HG03457 (cell line): ENCODE results near the gene ELANE.

ENCODE experiments used
- ATAC-seq: cut with Tn5 transposase; IDR thresholded peaks from one replicate; pipeline ENCODE4 v1.9.1; 2021; ENCODE audit warnings: moderate number of reproducible peaks; ENCODE audit not compliant: unreplicated experiment

ELANE gene

DNA sequence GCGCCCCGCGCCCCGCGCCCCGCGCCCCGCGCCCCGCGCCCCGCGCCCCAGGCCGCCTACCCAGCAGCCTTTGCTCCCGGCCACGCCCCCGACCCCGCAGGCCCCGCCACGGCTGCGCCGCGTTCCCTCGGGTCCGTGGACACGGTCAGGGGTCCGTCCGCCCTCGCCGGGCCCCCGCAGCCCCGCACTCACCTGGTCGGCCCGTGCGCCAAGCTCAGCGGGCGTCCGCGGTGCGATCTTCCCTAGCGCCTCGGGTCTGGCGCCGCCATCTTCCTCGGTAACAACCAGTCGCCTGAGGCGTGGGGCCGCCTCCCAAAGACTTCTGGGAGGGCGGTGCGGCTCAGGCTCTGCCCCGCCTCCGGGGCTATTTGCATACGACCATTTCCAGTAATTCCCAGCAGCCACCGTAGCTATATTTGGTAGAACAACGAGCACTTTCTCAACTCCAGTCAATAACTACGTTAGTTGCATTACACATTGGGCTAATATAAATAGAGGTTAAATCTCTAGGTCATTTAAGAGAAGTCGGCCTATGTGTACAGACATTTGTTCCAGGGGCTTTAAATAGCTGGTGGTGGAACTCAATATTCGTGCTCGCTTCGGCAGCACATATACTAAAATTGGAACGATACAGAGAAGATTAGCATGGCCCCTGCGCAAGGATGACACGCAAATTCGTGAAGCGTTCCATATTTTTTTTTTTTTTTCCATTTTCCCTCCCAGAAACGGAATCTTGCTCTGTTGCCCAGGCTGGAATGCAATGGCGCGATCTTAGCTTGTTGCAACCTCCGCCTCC, 41.0 kb downstream of the ELANE start, which contains the start of the genes MED16 and RNU6-9:
MED16 (minus strand) TSS at position 294 of the 796 bp plus-strand sequence. CDS start 2,056 bp downstream, outside the sequence.
RNU6-9 (plus strand) TSS at position 591 of the 796 bp plus-strand sequence.
- ATAC-seq = peak; percentile 46

DNA sequence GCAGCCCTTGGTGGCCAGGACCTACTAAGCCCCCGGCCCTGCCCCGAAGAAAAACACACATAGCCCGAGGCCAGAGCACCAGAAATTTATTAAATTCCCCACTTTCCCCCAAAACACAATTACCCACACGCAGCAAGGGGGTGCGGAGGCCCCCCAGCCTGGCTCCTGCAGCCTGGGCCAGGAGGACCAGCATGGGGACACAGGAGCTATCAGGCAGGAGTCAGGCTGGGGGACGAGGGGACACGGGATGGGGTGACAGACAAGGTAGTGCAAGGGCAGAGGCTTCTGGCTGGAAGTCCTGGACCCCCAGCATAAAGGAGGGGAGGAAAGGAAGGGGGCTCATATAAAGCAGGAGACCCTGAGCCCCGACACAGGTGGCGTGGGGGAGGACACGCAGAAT, 44.3 kb downstream of the ELANE start:
- ATAC-seq = no peak

DNA sequence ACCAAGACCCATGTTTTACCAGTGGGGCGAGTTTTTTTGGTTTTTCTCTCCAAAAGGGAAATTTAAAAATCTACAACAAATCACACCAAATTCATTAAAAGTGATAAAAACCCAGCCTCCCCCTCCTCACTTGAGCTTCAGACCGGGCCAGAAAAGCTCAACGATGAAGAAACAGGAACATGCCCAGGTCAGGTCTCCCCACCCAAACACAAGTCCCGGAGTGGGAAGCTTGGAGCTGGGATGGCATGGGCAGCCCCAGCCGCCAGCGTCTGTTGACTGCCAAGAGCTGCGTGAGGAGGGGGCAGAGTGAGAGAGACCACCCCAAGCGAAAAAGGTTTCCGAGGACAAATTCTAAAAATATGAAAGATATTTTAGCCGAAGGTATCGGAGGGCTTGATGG, 44.9 kb downstream of the ELANE start:
- no peak for ATAC-seq

DNA sequence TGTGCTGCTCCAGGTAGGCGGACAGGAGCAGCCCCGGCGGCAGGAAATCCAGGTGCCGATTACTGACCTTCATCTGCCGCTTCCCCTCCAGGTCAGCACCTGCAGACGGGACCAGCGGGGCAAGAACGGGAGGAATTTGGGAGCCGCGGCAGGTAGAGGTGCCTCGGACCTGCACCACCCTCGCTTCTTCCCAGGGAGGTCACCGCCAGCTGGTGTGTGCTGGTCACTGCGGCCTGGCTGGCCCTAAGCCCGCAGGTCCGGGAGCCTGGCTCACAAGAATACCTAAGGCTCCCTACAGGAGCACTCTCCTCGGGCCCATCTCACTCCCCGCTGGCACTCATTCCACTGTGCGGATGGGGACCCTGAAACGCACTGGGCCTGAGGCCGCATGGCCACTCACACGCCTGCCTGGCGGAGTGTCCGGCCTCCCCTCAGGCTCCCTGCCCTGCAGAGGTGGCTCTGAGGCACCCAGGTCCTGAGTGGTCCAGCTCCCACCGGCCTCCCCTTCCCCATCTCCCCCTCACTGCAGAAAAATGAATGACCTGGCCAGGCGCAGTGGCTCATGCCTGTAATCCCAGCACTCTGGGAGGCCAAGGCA, 45.4 kb downstream of the ELANE start:
- no peak for ATAC-seq

DNA sequence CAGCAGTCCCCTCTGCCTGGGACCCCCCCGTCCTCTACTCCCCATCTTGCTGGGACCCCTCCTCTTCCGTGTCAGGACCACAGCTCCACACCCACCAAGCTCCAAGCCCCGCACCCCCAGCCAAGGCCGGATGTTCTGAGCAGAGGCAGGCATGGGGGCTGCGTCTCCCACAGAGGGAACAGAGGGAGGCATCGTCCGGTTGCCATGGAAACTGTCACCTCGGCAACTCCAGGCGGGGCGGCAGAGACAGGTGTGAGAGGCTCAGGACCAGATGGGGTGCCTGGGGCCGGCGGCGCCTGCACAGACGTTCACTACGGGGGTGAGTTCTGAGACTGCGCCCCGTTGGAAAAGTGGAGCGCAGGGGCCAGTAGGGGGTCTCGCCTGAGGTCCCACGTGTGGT, 46.6 kb downstream of the ELANE start:
- no peak for ATAC-seq

DNA sequence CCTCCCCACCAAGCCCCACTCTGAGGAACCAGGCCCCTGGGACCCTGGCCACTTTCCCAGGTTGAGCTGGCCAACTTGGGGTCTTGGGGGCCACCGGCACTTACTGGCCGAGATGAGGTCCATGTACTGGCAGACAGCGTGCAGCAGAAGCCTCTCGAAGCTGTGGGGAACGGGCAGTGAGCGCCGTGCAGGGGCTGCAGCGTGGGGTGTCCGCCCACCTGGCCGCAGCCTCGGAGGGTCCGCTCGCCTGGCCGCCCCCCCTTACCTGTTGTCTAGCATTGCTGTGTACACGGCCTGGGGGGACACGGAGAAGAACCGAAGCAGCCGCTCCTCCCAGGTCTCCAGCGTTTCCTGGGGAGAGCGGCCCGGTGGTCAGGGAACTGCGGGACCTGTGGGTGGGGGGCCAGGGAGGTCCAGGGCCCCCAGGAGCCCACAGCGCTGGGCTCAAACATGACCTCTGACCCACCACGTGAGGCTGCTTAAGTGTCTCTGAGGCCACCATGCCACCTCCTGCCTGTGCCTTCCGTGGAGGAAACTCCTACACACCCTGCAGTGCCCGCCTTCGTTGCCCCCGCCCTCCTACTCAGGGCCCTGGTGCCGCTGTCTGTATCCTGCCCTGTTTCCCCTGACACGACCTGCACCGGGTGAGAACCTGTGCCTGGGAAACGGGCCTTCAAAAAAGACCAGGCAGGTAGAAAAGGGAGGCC, 47.4 kb downstream of the ELANE start:
- ATAC-seq = no peak

DNA sequence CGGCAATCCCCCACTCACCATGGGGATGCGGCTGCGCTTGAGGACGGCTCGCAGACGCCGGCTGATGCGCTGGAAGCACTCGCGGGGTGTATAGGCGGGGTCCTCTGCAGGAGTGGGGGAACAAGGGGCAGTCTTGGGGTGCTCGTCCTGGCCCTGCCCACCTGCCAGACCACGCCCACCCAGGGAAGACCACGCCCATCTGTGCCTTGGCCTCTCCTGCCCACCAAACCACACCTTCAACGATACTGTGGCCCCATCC, 47.9 kb downstream of the ELANE start:
- no peak for ATAC-seq

DNA sequence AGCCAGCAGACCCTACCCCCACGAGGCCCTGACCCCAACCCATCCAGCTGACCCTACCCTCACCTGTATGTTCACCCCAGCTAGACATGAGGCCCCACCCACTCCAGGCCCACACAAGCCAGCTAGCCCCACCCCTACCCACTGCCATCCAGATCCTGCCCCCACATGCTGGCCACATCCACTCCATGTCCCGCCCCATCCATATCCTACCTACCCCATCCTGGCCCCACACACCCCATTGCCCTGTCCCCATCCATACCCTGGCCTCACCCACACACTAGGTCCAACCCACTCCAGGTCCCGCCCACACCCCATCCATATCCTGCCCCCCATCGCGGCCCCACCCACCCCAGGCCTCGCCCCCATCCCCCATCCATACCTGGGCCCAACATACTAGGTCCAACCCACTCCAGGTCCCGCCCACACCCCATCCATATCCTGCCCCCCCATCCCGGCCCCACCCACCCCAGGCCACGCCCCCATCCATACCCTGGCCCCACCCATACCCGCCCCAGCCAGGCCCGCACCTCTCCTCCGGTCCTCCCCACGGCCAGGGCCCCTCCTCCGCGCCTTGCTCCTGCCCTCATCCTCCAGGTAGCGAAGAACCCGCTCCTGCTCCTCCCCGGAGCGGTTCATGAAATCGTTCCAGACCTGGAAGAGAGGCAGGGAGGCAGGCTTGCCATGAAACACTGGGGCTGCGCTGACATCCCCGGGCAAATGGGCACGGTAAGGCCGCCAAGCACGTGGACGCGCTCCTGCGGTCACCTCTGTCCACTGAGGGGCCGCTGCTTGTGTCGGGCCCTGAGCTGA, 48.4 kb downstream of the ELANE start:
- no peak for ATAC-seq

DNA sequence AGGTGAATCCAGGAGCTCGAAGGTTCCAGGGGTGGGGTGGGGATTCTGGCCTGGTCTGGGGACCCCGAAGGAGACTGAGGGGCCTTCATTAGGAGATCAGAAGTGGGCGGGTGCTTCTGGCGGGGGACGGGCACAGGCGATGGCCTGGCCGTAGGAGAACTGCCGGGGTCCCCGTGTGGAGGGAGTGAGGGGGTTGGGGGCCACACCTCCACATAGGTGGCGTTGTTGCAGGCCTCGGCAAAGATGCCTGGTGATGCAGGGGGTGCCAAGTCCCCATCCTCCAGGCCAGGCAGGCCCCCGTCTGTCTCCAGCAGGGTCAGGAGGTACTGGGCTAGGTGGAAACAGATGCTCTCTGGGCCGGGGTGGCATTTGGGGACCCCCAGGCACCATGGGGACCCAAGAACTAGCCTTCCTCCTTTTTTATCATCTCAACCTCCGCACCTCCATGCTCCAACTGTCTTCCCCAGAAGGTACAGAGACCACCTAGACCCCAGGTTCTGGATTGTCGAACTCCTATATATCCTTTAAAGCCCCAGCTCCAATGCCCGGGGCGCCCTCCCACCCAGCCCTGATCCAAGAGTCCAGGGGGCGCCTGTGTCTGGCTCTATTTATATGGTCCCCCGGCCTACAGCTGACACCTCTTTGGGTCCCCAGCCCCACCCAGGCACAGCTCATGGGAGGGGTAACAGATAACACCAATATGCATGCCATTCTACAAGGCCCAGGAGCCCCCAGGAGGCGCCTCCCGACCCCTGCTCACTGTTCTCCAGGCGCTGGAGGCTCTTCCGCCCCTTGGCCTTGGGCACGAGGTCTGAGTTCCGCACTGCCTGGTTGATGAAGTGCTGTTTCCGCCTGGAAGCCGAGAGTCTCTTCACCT, 49.4 kb downstream of the ELANE start:
- no peak for ATAC-seq

DNA sequence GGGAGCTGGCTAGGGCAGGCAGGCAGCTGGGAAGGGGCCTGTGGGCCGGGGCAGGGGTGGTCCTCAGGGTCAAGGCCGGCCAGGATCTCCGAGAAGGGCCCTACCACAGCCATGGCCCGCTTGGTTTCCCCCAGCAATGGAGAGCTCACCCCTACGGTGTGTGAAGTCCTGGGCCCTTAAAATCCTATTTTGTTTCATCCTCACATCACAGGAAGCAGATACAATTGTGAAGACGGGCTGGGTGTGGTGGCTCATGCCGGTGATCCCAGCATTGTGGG, 49.9 kb downstream of the ELANE start:
- no peak for ATAC-seq

DNA sequence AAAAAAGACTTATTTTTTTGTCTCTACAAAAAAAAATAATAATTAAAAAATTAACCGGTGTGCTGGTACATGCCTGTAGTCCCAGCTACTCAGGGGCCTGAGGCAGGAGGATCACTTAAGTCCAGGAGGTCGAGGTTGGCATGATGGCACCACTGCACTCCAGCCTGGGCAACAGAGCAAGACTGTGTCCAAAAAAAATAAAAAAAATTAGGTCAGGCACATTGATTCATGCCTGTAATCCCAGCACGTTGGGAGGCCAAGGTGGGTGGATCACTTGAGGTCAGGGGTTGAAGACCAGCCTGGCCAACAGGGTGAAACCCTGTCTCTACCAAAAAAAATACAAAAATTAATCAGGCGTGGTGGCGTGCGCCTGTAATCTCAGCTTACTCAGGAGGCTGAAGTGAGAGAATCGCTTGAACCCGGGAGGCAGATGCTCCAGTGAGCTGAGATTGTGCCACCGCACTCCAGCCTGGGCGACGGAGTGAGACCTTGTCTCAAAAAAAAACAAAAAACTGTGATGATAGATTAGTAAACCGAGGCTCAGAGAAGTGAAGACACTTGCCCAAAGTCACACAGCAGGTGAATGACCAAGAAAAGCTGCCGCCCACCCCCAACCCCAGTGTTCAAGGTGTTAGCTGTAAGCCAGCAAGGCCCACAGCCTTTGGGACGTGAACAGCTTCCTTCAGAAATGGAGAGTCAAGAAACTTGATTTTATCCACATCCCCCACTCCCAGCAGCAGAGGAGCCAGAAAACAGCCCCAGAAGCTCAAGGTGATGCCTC, 50.5 kb downstream of the ELANE start:
- no peak for ATAC-seq

DNA sequence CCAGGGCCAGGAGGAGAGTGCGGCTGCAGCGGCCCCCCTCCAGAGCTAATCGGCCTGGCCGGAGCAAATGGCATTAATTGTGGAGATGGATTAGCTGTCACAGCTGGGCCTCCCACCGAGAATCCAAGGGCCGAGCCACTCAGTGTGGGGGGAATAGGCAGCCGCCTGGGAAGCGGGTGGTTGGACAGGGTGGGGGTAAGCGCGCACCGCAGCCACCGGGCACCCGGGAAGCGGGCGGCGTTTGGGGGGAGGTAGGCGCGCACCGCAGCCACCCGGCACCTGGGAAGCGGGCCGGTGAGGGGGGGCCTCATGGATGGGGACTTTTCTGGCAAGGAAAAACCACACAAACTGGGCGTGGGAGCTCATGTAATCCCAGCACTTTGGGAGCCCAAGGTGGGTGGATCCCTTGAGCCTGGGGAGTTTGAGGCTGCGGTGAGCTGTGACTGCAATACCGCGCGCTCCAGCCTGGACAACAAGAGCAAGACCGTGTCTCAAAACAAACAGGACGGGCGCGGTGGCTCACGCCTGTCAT, 51.2 kb downstream of the ELANE start:
- no peak for ATAC-seq

DNA sequence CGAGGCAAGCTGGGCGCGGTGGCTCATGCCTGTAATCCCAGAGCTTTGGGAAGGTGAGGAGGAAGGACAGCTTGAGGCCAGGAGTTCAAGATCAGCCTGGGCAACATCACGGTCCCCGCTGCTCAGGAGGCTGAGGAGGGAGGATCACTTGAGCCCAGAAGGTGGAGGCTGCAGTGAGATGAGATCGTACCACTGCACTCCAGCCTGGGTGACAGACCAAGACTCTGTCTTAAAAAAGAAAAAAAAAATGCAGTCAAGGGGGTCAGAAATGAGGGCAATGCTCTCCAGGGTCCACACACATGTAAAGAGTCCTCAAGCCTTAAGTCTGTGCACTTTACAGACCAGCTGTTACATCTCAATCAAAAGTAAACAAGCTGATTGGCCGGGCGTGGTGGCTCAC, 52.4 kb downstream of the ELANE start:
- no peak for ATAC-seq
